Upper lobe of left lung (tissue), 6 donors: Measurements from ENCODE around the gene KRTAP9-6. TPM values are rescaled to one million over a fixed set of nuclear protein-coding genes. Genes with fewer than 3 reads are reported as not detected.
"Not testable (repeated sequence)": the region's sequence is repeated elsewhere in the genome, so short reads cannot be mapped to it uniquely, and the experiment has no call there.

Source experiments
- ATAC-seq, 2 donors: fragments of 200-7000 bp; cut with Tn5 transposase; one replicate each; pipeline ENCODE4 v1.9.1; 2022; ENCODE audit warnings: mild to moderate bottlenecking in 2 of 2, moderate library complexity in 2 of 2; ENCODE audit not compliant: low FRiP score in 2 of 2
- DNase-seq, 2 donors: peaks; one replicate each; pipeline ENCODE4 v3.0.0-alpha.2; 2019 to 2020
- H3K27ac ChIP-seq, 4 donors: fragments of 200-600 bp; sonication (generic); one replicate each; pipeline ENCODE4 v1.5.1; 2016 to 2019
- H3K27me3 ChIP-seq, 4 donors: fragments of 200-600 bp; sonication (generic); one replicate each; pipeline ENCODE4 v1.5.1; 2017 to 2019
- H3K36me3 ChIP-seq, 4 donors: fragments of 200-600 bp; sonication (generic); one replicate each; pipeline ENCODE4 v1.5.1; 2016 to 2019
- H3K4me1 ChIP-seq, 4 donors: fragments of 200-600 bp; sonication (generic); one replicate each; pipeline ENCODE4 v1.5.1; 2018 to 2019
- H3K4me3 ChIP-seq, 4 donors: fragments of 200-600 bp; sonication (generic); one replicate each; pipeline ENCODE4 v1.5.1; 2017 to 2019; ENCODE audit warnings: mild to moderate bottlenecking in 2 of 4, moderate library complexity in 1 of 4
- H3K9me3 ChIP-seq, 4 donors: fragments of 200-600 bp; sonication (generic); one replicate each; pipeline ENCODE4 v1.5.1; 2018 to 2019
- EP300 ChIP-seq, 4 donors: sonication (generic); formaldehyde crosslinking; IDR thresholded peaks; one replicate each; pipeline ENCODE4 v1.5.1; 2017; ENCODE audit warnings: antibody characterized with exemption in 4 of 4, control low read depth in 2 of 4
- POLR2A ChIP-seq, 4 donors: fragments of 450-650 bp; IDR thresholded peaks; one replicate each; pipeline ENCODE4 v1.5.1; 2016 to 2017; ENCODE audit warnings: antibody characterized with exemption in 4 of 4, mild to moderate bottlenecking in 2 of 4
- POLR2AphosphoS5 ChIP-seq, 2 donors: sonication (generic); formaldehyde crosslinking; IDR thresholded peaks; one replicate each; pipeline ENCODE4 v1.5.1; 2017; ENCODE audit warnings: antibody characterized with exemption in 2 of 2
- WGBS, 2 donors: methylation state at CpG; one replicate each; pipeline ENCODE4 v1.1.5; 2017 to 2018; 5-methylcytosine and 5-hydroxymethylcytosine counted together
- total RNA-seq, 6 donors: library from RNA; depleted of rRNA in 4 of 6; stranded (reverse); fragments of >200 nt in 4 of 6; gene quantifications; one replicate each; pipeline versions ENCODE4 v1.1.0 to v1.2.1, GENCODE V29; 2016 to 2021
- TF ChIP-seq, protein P1 (sequence below), 6 experiments: fragments of 450-650 bp in 4 of 6; fragments of 200-600 bp in 2 of 6; sonication (generic) in 2 of 6; IDR thresholded peaks; one replicate each; pipeline ENCODE4 v1.5.1; 2016 to 2019; ENCODE audit warnings: antibody characterized with exemption in 6 of 6
- donor health status: DM: no; HTN: no; CAD: no; lungs with moderate emphysema.
- donor health status: DM: no; HTN: yes; CAD: no; lungs with severe emphysema.

The KRTAP9-6 gene
- total RNA-seq, 6 donors from 2014 or later = not detected

DNA sequence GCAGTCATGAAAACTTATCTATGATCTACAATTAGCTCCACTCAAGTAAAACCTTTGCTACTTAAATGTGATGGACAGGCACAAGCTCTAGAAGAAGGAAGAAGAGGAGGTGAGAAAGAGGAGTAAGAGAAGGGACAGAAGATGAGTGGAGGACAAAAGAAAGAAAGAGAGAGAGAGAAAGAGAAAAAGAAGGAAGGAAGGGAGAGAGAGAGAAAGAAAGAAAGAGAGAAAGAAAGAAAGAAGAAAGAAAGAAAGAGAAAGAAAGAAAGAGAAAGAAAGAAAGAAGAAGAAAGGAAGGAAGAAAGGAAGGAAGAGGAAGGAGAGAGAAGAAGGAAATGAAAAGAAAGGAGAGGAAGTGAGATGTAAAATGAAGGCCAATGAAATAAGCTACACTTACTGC lies 35.1 kb upstream of the KRTAP9-6 start:
- Histone ChIP-seq H3K4me3 (no peak overlapping the region), H3K9me3 (no peaks in the 10 kb centered on the region), H3K4me1 (no peaks in the 10 kb centered on the region), H3K27me3 (no peaks in the 10 kb centered on the region), H3K36me3 (no peaks in the 10 kb centered on the region), H3K27ac (no peak overlapping the region)
- TF ChIP-seq POLR2A (IDR thresholded peaks at IDR 0.05) (no peak), POLR2AphosphoS5 (IDR thresholded peaks at IDR 0.05) (no peak), EP300 (IDR thresholded peaks at IDR 0.05) (no peak)
- TF ChIP-seq, protein P1, sequence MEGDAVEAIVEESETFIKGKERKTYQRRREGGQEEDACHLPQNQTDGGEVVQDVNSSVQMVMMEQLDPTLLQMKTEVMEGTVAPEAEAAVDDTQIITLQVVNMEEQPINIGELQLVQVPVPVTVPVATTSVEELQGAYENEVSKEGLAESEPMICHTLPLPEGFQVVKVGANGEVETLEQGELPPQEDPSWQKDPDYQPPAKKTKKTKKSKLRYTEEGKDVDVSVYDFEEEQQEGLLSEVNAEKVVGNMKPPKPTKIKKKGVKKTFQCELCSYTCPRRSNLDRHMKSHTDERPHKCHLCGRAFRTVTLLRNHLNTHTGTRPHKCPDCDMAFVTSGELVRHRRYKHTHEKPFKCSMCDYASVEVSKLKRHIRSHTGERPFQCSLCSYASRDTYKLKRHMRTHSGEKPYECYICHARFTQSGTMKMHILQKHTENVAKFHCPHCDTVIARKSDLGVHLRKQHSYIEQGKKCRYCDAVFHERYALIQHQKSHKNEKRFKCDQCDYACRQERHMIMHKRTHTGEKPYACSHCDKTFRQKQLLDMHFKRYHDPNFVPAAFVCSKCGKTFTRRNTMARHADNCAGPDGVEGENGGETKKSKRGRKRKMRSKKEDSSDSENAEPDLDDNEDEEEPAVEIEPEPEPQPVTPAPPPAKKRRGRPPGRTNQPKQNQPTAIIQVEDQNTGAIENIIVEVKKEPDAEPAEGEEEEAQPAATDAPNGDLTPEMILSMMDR (IDR thresholded peaks at IDR 0.05) = no peak
- DNase-seq = no peak
- ATAC-seq = no peak

DNA sequence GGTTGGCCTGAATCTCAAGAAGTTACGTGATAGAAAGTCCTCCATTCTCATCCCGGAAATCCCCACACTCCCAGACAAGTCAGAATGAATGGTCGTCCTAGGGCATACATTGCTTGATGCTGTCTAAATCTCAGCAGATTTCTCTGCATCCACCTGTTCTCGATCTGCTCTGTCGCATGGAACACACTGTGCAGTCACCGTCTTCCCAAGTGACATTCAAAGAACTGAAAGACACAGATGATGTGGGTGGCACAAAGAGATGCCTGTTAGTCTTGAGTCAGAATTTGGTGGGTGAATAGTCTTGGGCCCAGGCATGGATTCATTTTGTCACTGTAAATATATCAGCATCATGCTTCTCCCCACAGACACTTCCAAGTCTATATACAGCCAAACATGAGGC lies 33.4 kb upstream of the KRTAP9-6 start:
- WGBS, 2 donors = 83 to 92% methylated on average over 6 of the region's 6 CpGs
- ATAC-seq = no peak

DNA sequence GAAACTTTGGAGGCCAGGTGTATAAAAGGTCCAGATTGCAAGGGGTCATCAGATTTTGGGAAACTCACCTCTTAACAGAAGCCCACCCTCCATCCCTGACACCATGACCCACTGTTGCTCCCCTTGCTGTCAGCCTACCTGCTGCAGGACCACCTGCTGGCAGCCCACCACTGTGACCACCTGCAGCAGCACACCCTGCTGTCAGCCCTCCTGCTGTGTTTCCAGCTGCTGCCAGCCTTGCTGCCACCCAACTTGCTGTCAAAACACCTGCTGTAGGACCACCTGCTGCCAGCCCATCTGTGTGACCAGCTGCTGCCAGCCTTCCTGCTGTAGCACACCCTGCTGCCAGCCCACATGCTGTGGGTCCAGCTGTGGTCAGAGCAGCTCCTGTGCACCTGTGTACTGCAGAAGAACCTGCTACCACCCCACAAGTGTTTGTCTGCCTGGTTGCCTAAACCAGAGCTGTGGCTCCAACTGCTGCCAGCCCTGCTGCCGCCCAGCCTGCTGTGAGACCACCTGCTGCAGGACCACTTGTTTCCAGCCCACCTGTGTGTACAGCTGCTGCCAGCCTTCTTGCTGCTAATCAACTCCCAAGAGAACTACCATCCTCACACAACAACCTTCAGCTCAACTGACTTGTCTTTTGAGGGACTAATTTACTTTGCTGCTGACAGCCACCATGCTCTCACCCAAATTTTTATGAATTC lies 32.6 kb upstream of the KRTAP9-6 start, which contains the start of gene KRTAP9-3:
Gene KRTAP9-3 (plus strand): TSS at position 51 of the 707 bp plus-strand sequence. CDS start 53 bp downstream, at position 104.
- not testable (repeated sequence) for ATAC-seq, H3K27me3 ChIP-seq, H3K9me3 ChIP-seq, H3K4me1 ChIP-seq, H3K27ac ChIP-seq, H3K4me3 ChIP-seq, H3K36me3 ChIP-seq
- peak in 1 of 2 donors; percentile 48 for DNase-seq
- WGBS, 2 donors = 75 to 90% methylated on average over 1 of the region's 1 CpG

More for the DNA sequence above, 33.4 kb upstream of the KRTAP9-6 start:
- Histone ChIP-seq H3K9me3 (no peaks in the 10 kb centered on the region), H3K27ac (no peak overlapping the region), H3K4me1 (no peaks in the 10 kb centered on the region), H3K36me3 (no peaks in the 10 kb centered on the region), H3K4me3 (no peak overlapping the region), H3K27me3 (no peaks in the 10 kb centered on the region)
- DNase-seq = no peak
- TF ChIP-seq POLR2AphosphoS5 (IDR thresholded peaks at IDR 0.05) = no peak
- TF ChIP-seq, protein P1 (IDR thresholded peaks at IDR 0.05) = no peak
- no peak for TF ChIP-seq POLR2A (IDR thresholded peaks at IDR 0.05)
- TF ChIP-seq EP300 (IDR thresholded peaks at IDR 0.05) = no peak

DNA sequence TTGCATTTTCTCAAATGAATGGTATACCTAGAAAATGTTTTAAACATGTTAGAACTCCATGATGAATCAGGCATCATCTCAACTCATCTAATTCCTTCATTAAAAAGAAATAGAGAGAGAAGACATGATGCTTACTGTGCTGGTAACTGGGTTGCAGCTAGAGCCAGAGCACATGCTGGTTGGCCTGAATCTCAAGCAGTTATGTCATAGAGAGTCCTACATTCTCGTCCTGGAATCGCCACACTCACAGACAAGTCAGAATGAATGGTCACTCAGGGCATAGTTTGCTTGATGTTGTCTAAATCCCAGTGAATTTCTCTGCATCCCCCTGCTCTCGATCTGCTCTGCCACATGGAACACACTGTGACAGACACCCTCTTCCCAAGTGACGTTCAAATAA lies 28.1 kb upstream of the KRTAP9-6 start:
- not testable (repeated sequence) for H3K4me3 ChIP-seq, H3K27me3 ChIP-seq, H3K4me1 ChIP-seq, H3K36me3 ChIP-seq, H3K27ac ChIP-seq, DNase-seq, H3K9me3 ChIP-seq, ATAC-seq
- WGBS, 2 donors = 74 to 86% methylated on average over 4 of the region's 4 CpGs

DNA sequence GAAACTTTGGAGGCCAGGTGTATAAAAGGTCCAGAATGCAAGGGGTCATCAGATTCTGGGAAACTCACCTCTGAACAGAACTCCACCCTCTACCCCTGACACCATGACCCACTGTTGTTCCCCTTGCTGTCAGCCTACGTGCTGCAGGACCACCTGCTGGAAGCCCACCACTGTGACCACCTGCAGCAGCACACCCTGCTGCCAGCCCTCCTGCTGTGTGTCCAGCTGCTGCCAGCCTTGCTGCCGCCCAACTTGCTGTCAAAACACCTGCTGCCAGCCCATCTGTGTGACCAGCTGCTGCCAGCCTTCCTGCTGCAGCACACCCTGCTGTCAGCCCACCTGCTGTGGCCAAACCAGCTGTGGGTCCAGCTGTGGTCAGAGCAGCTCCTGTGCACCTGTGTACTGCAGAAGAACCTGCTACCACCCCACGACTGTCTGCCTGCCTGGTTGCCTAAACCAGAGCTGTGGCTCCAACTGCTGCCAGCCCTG lies 27.2 kb upstream of the KRTAP9-6 start, which contains the start of gene KRTAP9-8:
Gene KRTAP9-8 (plus strand): TSS at position 51 of the 489 bp plus-strand sequence. CDS start 53 bp downstream, at position 104.
- not testable (repeated sequence) for H3K9me3 ChIP-seq, H3K4me3 ChIP-seq, H3K27ac ChIP-seq, H3K27me3 ChIP-seq, ATAC-seq, H3K36me3 ChIP-seq, H3K4me1 ChIP-seq
- WGBS, 2 donors = 34% methylated on average over 3 of the region's 3 CpGs; no CpG with 5 or more reads in 1 of the 2 donors
- DNase-seq = peak in 1 of 2 donors; percentile 48

DNA sequence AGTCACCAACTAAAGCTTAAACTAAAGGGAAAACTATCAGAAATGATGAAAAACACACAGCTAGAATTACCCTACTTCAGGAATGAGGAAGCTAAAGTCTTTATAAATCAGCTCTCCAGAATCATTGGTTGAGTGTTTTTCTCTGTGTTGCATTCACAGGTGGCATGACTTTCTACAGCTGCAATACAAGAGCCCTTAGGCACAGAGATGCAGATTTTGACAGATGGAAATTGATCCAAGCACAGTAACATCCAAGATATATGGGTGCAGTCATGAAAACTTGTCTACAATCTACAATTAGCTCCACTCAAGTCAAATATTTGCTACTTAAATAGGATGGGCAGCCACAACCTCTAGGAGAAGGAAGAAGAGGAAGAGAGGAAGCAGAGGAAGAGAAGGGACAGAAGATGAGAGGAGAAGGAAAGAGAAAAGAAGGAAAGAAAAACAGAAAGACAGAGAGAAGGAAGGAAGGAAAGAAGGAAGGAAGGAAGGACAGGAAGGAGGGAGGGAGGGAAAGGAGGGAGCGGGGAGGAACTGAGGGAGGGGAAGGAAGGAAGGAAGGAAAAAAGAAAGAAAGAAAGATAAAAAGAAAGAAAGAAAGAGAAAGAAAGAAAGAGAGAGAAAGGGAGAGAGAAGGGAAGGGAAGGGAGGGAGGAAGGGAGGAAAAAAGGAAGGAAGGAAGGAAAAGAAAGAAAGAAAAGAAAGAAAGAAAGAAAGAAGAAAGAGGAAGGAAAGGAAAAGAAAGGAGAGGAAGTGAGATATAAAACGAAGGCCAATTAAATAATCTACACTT lies 18.0 kb upstream of the KRTAP9-6 start:
- WGBS, 2 donors = 45 to 47% methylated on average over 2 of the region's 2 CpGs

DNA sequence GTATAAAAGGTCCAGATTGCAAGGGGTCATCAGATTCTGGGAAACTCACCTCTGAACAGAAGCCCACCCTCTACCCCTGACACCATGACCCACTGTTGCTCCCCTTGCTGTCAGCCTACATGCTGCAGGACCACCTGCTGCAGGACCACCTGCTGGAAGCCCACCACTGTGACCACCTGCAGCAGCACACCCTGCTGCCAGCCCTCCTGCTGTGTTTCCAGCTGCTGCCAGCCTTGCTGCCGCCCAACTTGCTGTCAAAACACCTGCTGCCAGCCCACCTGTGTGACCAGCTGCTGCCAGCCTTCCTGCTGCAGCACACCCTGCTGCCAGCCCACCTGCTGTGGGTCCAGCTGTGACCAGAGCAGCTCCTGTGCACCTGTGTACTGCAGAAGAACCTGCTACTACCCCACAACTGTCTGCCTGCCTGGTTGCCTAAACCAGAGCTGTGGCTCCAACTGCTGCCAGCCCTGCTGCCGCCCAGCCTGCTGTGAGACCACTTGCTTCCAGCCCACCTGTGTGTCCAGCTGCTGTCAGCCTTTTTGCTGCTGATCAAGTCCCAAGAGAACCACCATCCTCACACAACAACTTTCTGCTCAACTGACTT lies 15.4 kb upstream of the KRTAP9-6 start, which contains the start of gene KRTAP9-4:
Gene KRTAP9-4 (plus strand): TSS at position 51 of the 604 bp plus-strand sequence. CDS start 34 bp downstream, at position 85.
- not testable (repeated sequence) for H3K9me3 ChIP-seq, ATAC-seq, H3K27ac ChIP-seq, H3K4me3 ChIP-seq, H3K4me1 ChIP-seq, H3K36me3 ChIP-seq, H3K27me3 ChIP-seq
- DNase-seq = peak in 1 of 2 donors; percentile 61
- 60% methylated on average over 2 of the region's 2 CpGs; no CpG with 5 or more reads in 1 of the 2 donors for WGBS, 2 donors

More for the DNA sequence above, 18.0 kb upstream of the KRTAP9-6 start:
- not testable (repeated sequence) for H3K27ac ChIP-seq, H3K4me1 ChIP-seq, DNase-seq, H3K27me3 ChIP-seq, ATAC-seq, H3K9me3 ChIP-seq, H3K36me3 ChIP-seq, H3K4me3 ChIP-seq
